ENCODE measurements around the gene CKB.

GRCh38 chr14:103495854-103496253, 26.8 kb downstream of the CKB start:
- TF ChIP-seq CTCF (IDR thresholded peaks at IDR 0.05) (no peak), POLR2A (IDR thresholded peaks at IDR 0.05) (no peak)
